Ascending aorta (tissue), 2 donors: Measurements from ENCODE around the gene DIPK1B. TPM values are rescaled to one million over a fixed set of nuclear protein-coding genes. Genes with fewer than 3 reads are reported as not detected.

Experiments used
- DNase-seq, 2 donors: peaks; one replicate each; pipeline ENCODE4 v3.0.0-alpha.2; 2019; ENCODE audit warnings: low spot score in 2 of 2
- H3K27ac ChIP-seq, 2 donors: fragments of 200-600 bp; sonication (generic); one replicate each; pipeline ENCODE4 v1.5.1; 2016 to 2017; ENCODE audit warnings: mild to moderate bottlenecking in 1 of 2
- H3K27me3 ChIP-seq: fragments of 200-600 bp; sonication (generic); one replicate; pipeline ENCODE4 v1.5.1; 2017
- H3K36me3 ChIP-seq, 2 donors: fragments of 200-600 bp; sonication (generic); one replicate each; pipeline ENCODE4 v1.5.1; 2016
- H3K4me1 ChIP-seq, 2 donors: fragments of 200-600 bp; sonication (generic); one replicate each; pipeline ENCODE4 v1.5.1; 2016 to 2017; ENCODE audit warnings: mild to moderate bottlenecking in 1 of 2
- H3K4me3 ChIP-seq, 2 donors: fragments of 200-600 bp; sonication (generic); one replicate each; pipeline ENCODE4 v1.5.1; 2016 to 2017; ENCODE audit warnings: mild to moderate bottlenecking in 1 of 2
- H3K9me3 ChIP-seq, 2 donors: fragments of 200-600 bp; sonication (generic); one replicate each; pipeline ENCODE4 v1.5.1; 2016
- CTCF ChIP-seq, 3 experiments: fragments of 200-600 bp in 2 of 3; fragments of 450-650 bp in 1 of 3; sonication (generic) in 2 of 3; IDR thresholded peaks; one replicate each; pipeline ENCODE4 v1.5.1; 2016 to 2019; ENCODE audit warnings: antibody characterized with exemption in 3 of 3, mild to moderate bottlenecking in 1 of 3, moderate library complexity in 1 of 3
- intact Hi-C: fragments of 100-400 bp; cut with DNase I; formaldehyde crosslinking; loops from one replicate; pipeline ENCODE4 v1.15.1; 2023
- total RNA-seq: library from RNA; depleted of rRNA; stranded (reverse); fragments of >200 nt; gene quantifications from one replicate; pipeline ENCODE4 v1.1.0, GENCODE V29; 2016

DIPK1B gene
- total RNA-seq, 1 donor from 2014 or later, result 86.2 TPM

- H3K9me3 ChIP-seq, result no peaks in the 10 kb centered on the region
- H3K36me3 ChIP-seq, result no peaks in the 10 kb centered on the region
- intact Hi-C loops, result loop anchor here (5.0 kb wide), 1 partner anchor 41 kb away; no protein-coding TSS in a partner anchor
- peak overlapping the region; percentile 91 to 92 for H3K4me3 ChIP-seq
- H3K27ac ChIP-seq, result peak overlapping the region; percentile 61 to 72
- no peak for TF ChIP-seq CTCF (IDR thresholded peaks at IDR 0.05)
- peaks cover 11 to 18% of the 10 kb centered on the region in 2 donors for H3K4me1 ChIP-seq
- H3K27me3 ChIP-seq, result no peaks in the 10 kb centered on the region
- DNase-seq, result no peak
These were observed 25.9 kb upstream of the DIPK1B start for GRCh38 chr9:136686534-136686793.

GRCh38 chr9:136686794-136687711 lies 25.3 kb upstream of the DIPK1B start, which contains the start of gene AGPAT2:
TSS of gene AGPAT2 (minus strand) at chr9:136687457. CDS start at chr9:136687357, 100 bp downstream.
- H3K27me3 ChIP-seq, result no peaks in the 10 kb centered on the region
- H3K4me3 ChIP-seq, result peak within 1 kb of the TSS; percentile 91 to 92
- peak in 1 of 2 donors; percentile 83 for DNase-seq
- H3K27ac ChIP-seq, result peak within 1 kb of the TSS; percentile 61 to 72
- H3K4me1 ChIP-seq, result peaks cover 11 to 18% of the 10 kb centered on the region in 2 donors
- no peaks in the 10 kb centered on the region for H3K9me3 ChIP-seq
- H3K36me3 ChIP-seq, result no peaks in the 10 kb centered on the region
- no peak for TF ChIP-seq CTCF (IDR thresholded peaks at IDR 0.05)
- intact Hi-C loops, result loop anchor here (5.0 kb wide), 1 partner anchor 40 kb away; no protein-coding TSS in a partner anchor

- Histone ChIP-seq H3K4me3 (peak overlapping the region; percentile 91 to 92), H3K36me3 (no peaks in the 10 kb centered on the region), H3K9me3 (no peaks in the 10 kb centered on the region), H3K27ac (peak overlapping the region; percentile 61 to 72), H3K27me3 (no peaks in the 10 kb centered on the region), H3K4me1 (peaks cover 11 to 18% of the 10 kb centered on the region in 2 donors)
- no peak for TF ChIP-seq CTCF (IDR thresholded peaks at IDR 0.05)
- DNase-seq, result no peak
- intact Hi-C loops, result loop anchor here (5.0 kb wide), 1 partner anchor 40 kb away; no protein-coding TSS in a partner anchor
These were observed 24.6 kb upstream of the DIPK1B start for GRCh38 chr9:136687721-136688223.

- Histone ChIP-seq H3K4me1 (peaks cover 11 to 18% of the 10 kb centered on the region in 2 donors), H3K27me3 (no peaks in the 10 kb centered on the region), H3K27ac (peak overlapping the region; percentile 61 to 72), H3K9me3 (no peaks in the 10 kb centered on the region), H3K4me3 (no peak overlapping the region), H3K36me3 (no peaks in the 10 kb centered on the region)
- DNase-seq, result no peak
- no peak for TF ChIP-seq CTCF (IDR thresholded peaks at IDR 0.05)
- intact Hi-C loops, result loop anchor here (5.0 kb wide), 1 partner anchor 39 kb away; no protein-coding TSS in a partner anchor
These were observed 23.9 kb upstream of the DIPK1B start for GRCh38 chr9:136688274-136689107.

GRCh38 chr9:136689108-136689460 lies 23.3 kb upstream of the DIPK1B start:
- Histone ChIP-seq H3K4me1 (peaks cover 11 to 18% of the 10 kb centered on the region in 2 donors), H3K27me3 (no peaks in the 10 kb centered on the region), H3K4me3 (no peak overlapping the region), H3K36me3 (no peaks in the 10 kb centered on the region), H3K27ac (no peak overlapping the region), H3K9me3 (no peaks in the 10 kb centered on the region)
- DNase-seq, result no peak
- TF ChIP-seq CTCF (IDR thresholded peaks at IDR 0.05), result no peak
- intact Hi-C loops, result loop anchor here (5.0 kb wide), 1 partner anchor 38 kb away; no protein-coding TSS in a partner anchor
